IMR-90 (cell line): ENCODE data around the gene PRSS33. TPM values are rescaled to one million over a fixed set of nuclear protein-coding genes. Genes with fewer than 3 reads are reported as not detected.

Source experiments
- ATAC-seq: fragments of 200-7000 bp; cut with Tn5 transposase; 2 replicates; pipeline ENCODE4 v1.9.1; 2020; ENCODE audit warnings: low read depth, mild to moderate bottlenecking, moderate library complexity
- BruUV-seq: library from RNA; stranded (reverse); fragments of 400-500 nt; replicated peaks from 2 replicates; lab custom pipeline; 2021; lab: Mats Ljungman, UMichigan
- CTCF ChIA-PET: fragments of 300-600 bp; formaldehyde crosslinking; extraction: SDS; loops from one replicate; lab custom pipeline; 2021; ENCODE audit warnings: antibody characterized with exemption; lab: Yijun Ruan, JAX
- POLR2A ChIA-PET: fragments of 300-600 bp; sonication (Branson Sonifier 250); formaldehyde crosslinking; loops from one replicate; lab custom pipeline; 2022; ENCODE audit warnings: antibody characterized with exemption; ENCODE audit not compliant: unreplicated experiment; lab: Charles Lee
- DNase-seq: peaks from one replicate; pipeline ENCODE4 v3.0.0; 2013
- H2AFZ ChIP-seq: replicated peaks from 2 replicates; pipeline ENCODE3; 2013; ENCODE audit warnings: low read length, mild to moderate bottlenecking; ENCODE audit not compliant: poor library complexity
- H2AK5ac ChIP-seq: 2 replicates; pipeline ENCODE4 v1.6.1; 2013; ENCODE audit warnings: low read depth, low read length, inconsistent platforms
- H2AK9ac ChIP-seq: replicated peaks from 2 replicates; pipeline ENCODE3; 2013; ENCODE audit warnings: mild to moderate bottlenecking, low read depth, low read length, moderate library complexity; ENCODE audit not compliant: poor library complexity
- H2BK120ac ChIP-seq: 2 replicates; pipeline ENCODE4 v1.6.1; 2013; ENCODE audit warnings: low read depth, low read length, inconsistent platforms
- H2BK15ac ChIP-seq: 3 replicates; pipeline ENCODE4 v1.6.1; 2013; ENCODE audit warnings: low read depth, low read length, inconsistent platforms
- H2BK20ac ChIP-seq: 2 replicates; pipeline ENCODE4 v1.6.1; 2013; ENCODE audit warnings: low read depth, mild to moderate bottlenecking, inconsistent platforms, low read length, moderate library complexity
- H2BK5ac ChIP-seq: 2 replicates; pipeline ENCODE4 v1.6.1; 2013; ENCODE audit warnings: mild to moderate bottlenecking, low read depth, low read length, inconsistent platforms; ENCODE audit not compliant: poor library complexity, severe bottlenecking
- H3K14ac ChIP-seq: replicated peaks from 2 replicates; pipeline ENCODE4 v1.6.1; 2013; ENCODE audit warnings: low read depth, low read length, inconsistent platforms
- H3K18ac ChIP-seq: 2 replicates; pipeline ENCODE4 v1.6.1; 2013; ENCODE audit warnings: low read depth, low read length, control low read depth
- H3K23ac ChIP-seq: 2 replicates; pipeline ENCODE4 v1.6.1; 2013; ENCODE audit warnings: low read depth, low read length, inconsistent platforms
- H3K27ac ChIP-seq: 2 replicates; pipeline ENCODE4 v1.5.1; 2013; ENCODE audit warnings: mild to moderate bottlenecking, control low read depth, low read length; ENCODE audit not compliant: insufficient read depth
- H3K27me3 ChIP-seq: 2 replicates; pipeline ENCODE4 v1.6.1; 2013; ENCODE audit warnings: low read length; ENCODE audit not compliant: control insufficient read depth, insufficient read depth
- H3K36me3 ChIP-seq: 2 replicates; pipeline ENCODE4 v1.6.1; 2013; ENCODE audit warnings: low read length, mixed read lengths; ENCODE audit not compliant: control insufficient read depth, insufficient read depth
- H3K4ac ChIP-seq: 2 replicates; pipeline ENCODE4 v1.6.1; 2013; ENCODE audit warnings: low read depth, low read length, inconsistent platforms
- H3K4me1 ChIP-seq: 2 replicates; pipeline ENCODE4 v1.6.1; 2013; ENCODE audit warnings: low read length, mixed read lengths; ENCODE audit not compliant: control insufficient read depth, insufficient read depth
- H3K4me2 ChIP-seq: 2 replicates; pipeline ENCODE4 v1.6.1; 2013; ENCODE audit warnings: low read depth, mild to moderate bottlenecking, control low read depth, low read length, moderate library complexity
- H3K4me3 ChIP-seq: 2 replicates; pipeline ENCODE4 v1.5.1; 2013; ENCODE audit warnings: low read depth, mild to moderate bottlenecking, control low read depth, low read length, moderate library complexity; ENCODE audit not compliant: insufficient read depth
- H3K56ac ChIP-seq: 2 replicates; pipeline ENCODE4 v1.6.1; 2013; ENCODE audit warnings: low read length, inconsistent platforms; ENCODE audit not compliant: insufficient read depth; ENCODE audit errors: extremely low read depth
- H3K79me1 ChIP-seq, 2 experiments: 2 replicates each; pipeline ENCODE4 v1.6.1; 2013; ENCODE audit warnings: low read length in 2 of 2, inconsistent platforms in 1 of 2, low read depth in 1 of 2
- H3K9ac ChIP-seq: 2 replicates; pipeline ENCODE4 v1.6.1; 2013; ENCODE audit warnings: low read depth, low read length, control low read depth
- H3K9me1 ChIP-seq: 2 replicates; pipeline ENCODE4 v1.6.1; 2013; ENCODE audit warnings: low read length, inconsistent platforms; ENCODE audit not compliant: insufficient read depth
- H3K9me3 ChIP-seq: 2 replicates; pipeline ENCODE4 v1.6.1; 2013; ENCODE audit warnings: low read length; ENCODE audit not compliant: control insufficient read depth, insufficient read depth
- H4K20me1 ChIP-seq: 2 replicates; pipeline ENCODE4 v1.6.1; 2013; ENCODE audit warnings: low read length, inconsistent platforms; ENCODE audit not compliant: insufficient read depth
- H4K5ac ChIP-seq: 2 replicates; pipeline ENCODE4 v1.6.1; 2013; ENCODE audit warnings: mild to moderate bottlenecking, low read depth, low read length, control low read depth
- H4K8ac ChIP-seq, 2 experiments: 2 replicates each; pipeline ENCODE4 v1.6.1; 2013; ENCODE audit warnings: low read depth in 2 of 2, low read length in 2 of 2, control low read depth in 1 of 2, inconsistent platforms in 1 of 2
- H4K91ac ChIP-seq: 2 replicates; pipeline ENCODE4 v1.6.1; 2013; ENCODE audit warnings: low read depth, low read length, inconsistent platforms; ENCODE audit not compliant: insufficient read depth
- MAFK ChIP-seq: IDR thresholded peaks from 2 replicates; pipeline ENCODE4 v1.6.1; 2012; ENCODE audit warnings: low read depth, low read length, improper control_type of control experiment
- MXI1 ChIP-seq: IDR thresholded peaks from 2 replicates; pipeline ENCODE4 v1.6.1; 2012; ENCODE audit warnings: low read depth, mild to moderate bottlenecking, low read length, moderate library complexity, borderline replicate concordance
- NFE2L2 ChIP-seq: fragments of 150-350 bp; IDR thresholded peaks from 2 replicates; pipeline ENCODE4 v1.6.1; 2016; ENCODE audit warnings: low read depth, mild to moderate bottlenecking, low read length
- POLR2A ChIP-seq: IDR thresholded peaks from 2 replicates; pipeline ENCODE4 v1.6.1; 2012; ENCODE audit warnings: mild to moderate bottlenecking, low read depth, low read length
- RFX5 ChIP-seq: IDR thresholded peaks from 2 replicates; pipeline ENCODE4 v1.8.0; 2012; ENCODE audit warnings: low read depth, mild to moderate bottlenecking, low read length, moderate library complexity
- WGBS, 2 experiments: methylation state at CpG; one replicate each; pipeline versions ENCODE4 v1.1.5 to v1.1.7; 2013; ENCODE audit warnings: missing lambda C conversion rate in 2 of 2; ENCODE audit not compliant: insufficient read length in 1 of 2; ENCODE audit errors: extremely low coverage in 2 of 2; 5-methylcytosine and 5-hydroxymethylcytosine counted together
- dilution Hi-C: fragments of 300-500 bp; cut with HindIII; formaldehyde crosslinking; loops from one replicate; pipeline ENCODE4 v1.14.3; 2018; ENCODE audit warnings: low sequenced_read_pairs; ENCODE audit not compliant: unreplicated experiment
- in situ Hi-C: fragments of 300-500 bp; cut with MboI; formaldehyde crosslinking; loops from 3 replicates; pipeline ENCODE4 v1.14.3; 2019; ENCODE audit warnings: low sequenced_read_pairs, inconsistent platforms, mixed read lengths
- intact Hi-C: fragments of 100-400 bp; cut with micrococcal nuclease; formaldehyde crosslinking; loops from 2 replicates; pipeline ENCODE4 v1.10.0; 2022
- polyA plus RNA-seq, 3 experiments: library from polyadenylated mRNA; depleted of rRNA; stranded (reverse); fragments of >200 nt; gene quantifications; 2 replicates each; pipeline ENCODE4 v1.2.3, GENCODE V29; 2012; ENCODE audit warnings: low replicate concordance in 1 of 3
- total RNA-seq: library from RNA; depleted of rRNA; stranded (reverse); fragments of >200 nt; gene quantifications from 2 replicates; pipeline ENCODE4 v1.2.3, GENCODE V29; 2012

The PRSS33 gene
- total and polyA plus RNA-seq, 2 of the 4 experiments (the other 2 are of a cell fraction), result not detected

- TF ChIP-seq NFE2L2, result no peak
- no peak for TF ChIP-seq RFX5
- no peak for TF ChIP-seq POLR2A
- TF ChIP-seq MAFK, result no peak
- no peak for TF ChIP-seq MXI1
Observed at GRCh38 chr16:2774161-2774891, 13.0 kb downstream of the PRSS33 start (continued).

GRCh38 chr16:2773188-2773968 lies 14.0 kb downstream of the PRSS33 start:
- Histone ChIP-seq H4K5ac (no peak overlapping the region), H3K4me2 (no peak overlapping the region), H3K14ac (no peak overlapping the region), H3K27ac (no peak overlapping the region), H3K4ac (no peak overlapping the region), H3K36me3 (peaks cover 66% of the 10 kb centered on the region), H3K9me1 (peaks cover 9% of the 10 kb centered on the region), H2BK120ac (no peak overlapping the region), H4K8ac (no peak overlapping the region), H3K9me3 (no peaks in the 10 kb centered on the region), H3K4me1 (peaks cover 12% of the 10 kb centered on the region), H3K18ac (no peak overlapping the region), H4K20me1 (peaks cover 76% of the 10 kb centered on the region), H3K56ac (no peak overlapping the region), H2AK5ac (no peak overlapping the region), H2BK15ac (no peak overlapping the region), H3K27me3 (no peaks in the 10 kb centered on the region), H3K4me3 (no peak overlapping the region), H2AFZ (peak overlapping the region; percentile 33), H2BK5ac (no peak overlapping the region), H3K9ac (no peak overlapping the region), H2AK9ac (peak overlapping the region; percentile 75), H3K79me1 (peaks cover 16 to 94% of the 10 kb centered on the region in 2 experiments), H4K91ac (no peak overlapping the region), H2BK20ac (no peak overlapping the region), H3K23ac (0 out of 2 replicates have a peak overlapping the region, but pooled peaks have one; percentile 33)
- in situ Hi-C loops (no loop called here), intact Hi-C loops (no loop called here), dilution Hi-C loops (no loop called here)
- no peak for TF ChIP-seq POLR2A
- ChIA-PET CTCF (interaction anchor here (0.6 kb wide), 2 partner anchors 95 to 146 kb away, joined by 3 read pairs; no protein-coding TSS in a partner anchor), POLR2A (no interaction called here)
- ATAC-seq, result no peak
- BruUV-seq, result no TSS peak
- DNase-seq, result peak; percentile 29
- WGBS, 2 experiments, result 100% methylated on average over 3 of the region's 12 CpGs; no CpG with 5 or more reads in 1 of the 2 experiments
